ENCODE measurements around the gene PDGFRA.

The PDGFRA gene

GRCh38 chr4:54228961-54229501 is at the start of gene PDGFRA:
Gene PDGFRA (plus strand): TSS chr4:54229293. CDS start chr4:54258769, 29,476 bp downstream.
- DNase-seq = no peak

GRCh38 chr4:54184581-54184980 is 44.5 kb upstream of the PDGFRA start:
- no peak for DNase-seq

- DNase-seq = no peak
Observed at GRCh38 chr4:54185044-54185780, 43.9 kb upstream of the PDGFRA start.

GRCh38 chr4:54185866-54186265 is 43.2 kb upstream of the PDGFRA start:
- DNase-seq = no peak

GRCh38 chr4:54186371-54186770 is 42.7 kb upstream of the PDGFRA start:
- no peak for DNase-seq

GRCh38 chr4:54187148-54187547 is 41.9 kb upstream of the PDGFRA start:
- DNase-seq = no peak

GRCh38 chr4:54189140-54189539 is 40.0 kb upstream of the PDGFRA start:
- DNase-seq = no peak

- no peak for DNase-seq
Observed at GRCh38 chr4:54192811-54193210, 36.3 kb upstream of the PDGFRA start.

- no peak for DNase-seq
Observed at GRCh38 chr4:54197926-54198325, 31.2 kb upstream of the PDGFRA start.

GRCh38 chr4:54199919-54200318 is 29.2 kb upstream of the PDGFRA start:
- DNase-seq = no peak

GRCh38 chr4:54209617-54210016 is 19.5 kb upstream of the PDGFRA start:
- DNase-seq = no peak

- no peak for DNase-seq
Observed at GRCh38 chr4:54213001-54213400, 16.1 kb upstream of the PDGFRA start.

- DNase-seq = no peak
Observed at GRCh38 chr4:54213761-54214160, 15.3 kb upstream of the PDGFRA start.

GRCh38 chr4:54215379-54216077 is 13.6 kb upstream of the PDGFRA start:
- DNase-seq = no peak

- DNase-seq = no peak
Observed at GRCh38 chr4:54217642-54218495, 11.2 kb upstream of the PDGFRA start.

GRCh38 chr4:54218736-54219135 is 10.4 kb upstream of the PDGFRA start:
- DNase-seq = no peak

GRCh38 chr4:54224996-54225597 is 4.0 kb upstream of the PDGFRA start:
- DNase-seq = no peak

GRCh38 chr4:54225598-54226403 is 3.3 kb upstream of the PDGFRA start:
- no peak for DNase-seq

GRCh38 chr4:54226404-54227255 is 2.5 kb upstream of the PDGFRA start:
- no peak for DNase-seq

- DNase-seq = no peak
Observed at GRCh38 chr4:54227256-54228055, 1.6 kb upstream of the PDGFRA start.

Data from cortex of kidney (tissue), 1 donor.